K562 (cell line): ENCODE measurements around the gene ZNRF3. TPM values are rescaled to one million over a fixed set of nuclear protein-coding genes. Genes with fewer than 3 reads are reported as not detected.

Experiments used
- ATAC-seq: fragments of 200-7000 bp; cut with Tn5 transposase; 3 replicates; pipeline ENCODE4 v1.9.1; 2020; ENCODE audit warnings: moderate library complexity
- BruUV-seq: library from RNA; stranded (reverse); fragments of 400-500 nt; replicated peaks from 2 replicates; lab custom pipeline; 2021; lab: Mats Ljungman, UMichigan
- CTCF ChIA-PET: fragments of 300-600 bp; formaldehyde crosslinking; extraction: SDS; loops from one replicate; lab custom pipeline; 2021; ENCODE audit warnings: low intra/inter-chr PET ratio; lab: Yijun Ruan, JAX
- POLR2A ChIA-PET: fragments of 300-600, 350-650 bp; sonication (Branson Sonifier 250); formaldehyde crosslinking; extraction: SDS; loops from one replicate; lab custom pipeline; 2021; ENCODE audit warnings: antibody characterized with exemption, inconsistent platforms; lab: Yijun Ruan, JAX
- DNase-seq, 4 experiments: peaks; one replicate each; pipeline versions ENCODE4 v3.0.0 to v3.0.0-alpha.2; 2011 to 2018; ENCODE audit warnings: low spot score in 3 of 4, mixed read lengths in 3 of 4; ENCODE audit errors: extremely low read depth in 1 of 4
- FAIRE-seq: peaks from 2 replicates; lab custom pipeline; 2011; peaks lifted over from hg19 to GRCh38; lab: Jason Lieb, UNC
- H2AFZ ChIP-seq: 2 replicates; pipeline ENCODE4 v1.6.0; 2011; ENCODE audit warnings: low read depth, low read length, control low read depth, inconsistent platforms
- H3K27ac ChIP-seq: fragments of 200-600 bp; 3 replicates; pipeline ENCODE4 v1.8.0; 2011; ENCODE audit warnings: low read depth, mild to moderate bottlenecking, control low read depth, inconsistent platforms, low read length, moderate library complexity, mixed read lengths; ENCODE audit errors: extremely low read depth
- H3K27me3 ChIP-seq, 2 experiments: fragments of 300-600 bp in 1 of 2; 2 replicates in 1 of 2; 3 replicates in 1 of 2; pipeline versions ENCODE4 v1.6.0 to v1.8.0; 2011; ENCODE audit warnings: inconsistent platforms in 2 of 2, low read length in 2 of 2, mild to moderate bottlenecking in 1 of 2, mixed read lengths in 1 of 2, moderate library complexity in 1 of 2; ENCODE audit not compliant: control insufficient read depth in 2 of 2, insufficient read depth in 2 of 2
- H3K36me3 ChIP-seq: fragments of 300-600 bp; 3 replicates; pipeline ENCODE4 v1.8.0; 2011; ENCODE audit warnings: mild to moderate bottlenecking, low read length, inconsistent platforms; ENCODE audit not compliant: control insufficient read depth, insufficient read depth
- H3K4me1 ChIP-seq, 2 experiments: fragments of 200-600 bp in 1 of 2; replicated peaks in 1 of 2; 2 replicates in 1 of 2; 3 replicates in 1 of 2; pipeline versions ENCODE4 v1.5.1 to v1.8.0; 2011; ENCODE audit warnings: inconsistent platforms in 2 of 2, low read length in 2 of 2, mild to moderate bottlenecking in 1 of 2, mixed read lengths in 1 of 2, moderate library complexity in 1 of 2; ENCODE audit not compliant: control insufficient read depth in 2 of 2, insufficient read depth in 2 of 2
- H3K4me2 ChIP-seq: 2 replicates; pipeline ENCODE4 v1.6.1; 2011; ENCODE audit warnings: low read length, control low read depth, inconsistent platforms, mixed read lengths; ENCODE audit not compliant: insufficient read depth
- H3K4me3 ChIP-seq: fragments of 200-600 bp; sonication (generic), shearing (Covaris generic); 2 replicates; pipeline ENCODE4 v1.5.1; 2016; ENCODE audit warnings: control low read depth, inconsistent platforms
- H3K79me2 ChIP-seq: fragments of 200-600 bp; 3 replicates; pipeline ENCODE4 v1.8.0; 2011; ENCODE audit warnings: low read length, inconsistent platforms; ENCODE audit not compliant: control insufficient read depth, insufficient read depth
- H3K9ac ChIP-seq, 2 experiments: 2 replicates each; pipeline versions ENCODE4 v1.6.0 to v1.6.1; 2011; ENCODE audit warnings: low read depth in 2 of 2, low read length in 2 of 2, control low read depth in 1 of 2, inconsistent platforms in 1 of 2, mild to moderate bottlenecking in 1 of 2, mixed read lengths in 1 of 2; ENCODE audit not compliant: insufficient read depth in 1 of 2
- H3K9me1 ChIP-seq: one replicate; pipeline ENCODE4 v1.6.0; 2011; ENCODE audit warnings: inconsistent platforms, mild to moderate bottlenecking, low read length, moderate library complexity; ENCODE audit not compliant: control insufficient read depth, insufficient read depth
- H3K9me3 ChIP-seq: replicated peaks from 2 replicates; pipeline ENCODE4 v1.5.1; 2011; ENCODE audit warnings: low read depth, low read length, inconsistent platforms; ENCODE audit not compliant: control insufficient read depth, insufficient read depth
- H4K20me1 ChIP-seq: replicated peaks from 2 replicates; pipeline ENCODE4 v1.6.1; 2011; ENCODE audit warnings: low read length, inconsistent platforms, mixed read lengths; ENCODE audit not compliant: control insufficient read depth, insufficient read depth
- ADNP ChIP-seq: fragments of 200-800 bp; sonication (Bioruptor generic); IDR thresholded peaks from 2 replicates; pipeline ENCODE4 v1.6.1; 2016; ENCODE audit warnings: missing genetic modification characterization, missing compliant biosample characterization
- ELF2 ChIP-seq: fragments of 250-450 bp; sonication (Bioruptor Pico); IDR thresholded peaks from 2 replicates; pipeline ENCODE4 v1.5.0; 2021; ENCODE audit warnings: mild to moderate bottlenecking
- HDAC6 ChIP-seq: IDR thresholded peaks from 2 replicates; pipeline ENCODE4 v1.6.1; 2012; ENCODE audit warnings: low read depth, mild to moderate bottlenecking, control low read depth, inconsistent platforms, low read length, moderate library complexity
- MAX ChIP-seq: sonication (generic); formaldehyde crosslinking; IDR thresholded peaks from 2 replicates; pipeline ENCODE4 v1.9.0; 2022; ENCODE audit warnings: mild to moderate bottlenecking, missing genetic modification reagents
- MLX ChIP-seq, 2 experiments: fragments of 450-650 bp in 1 of 2; sonication (generic) in 1 of 2; formaldehyde crosslinking; conservative IDR thresholded peaks; 2 replicates each; pipeline versions ENCODE4 v1.4.0 to v1.8.1; 2020 to 2022; ENCODE audit warnings: mild to moderate bottlenecking in 1 of 2, missing genetic modification reagents in 1 of 2
- MTA3 ChIP-seq: fragments of 450-650 bp; formaldehyde crosslinking; IDR thresholded peaks from 2 replicates; pipeline ENCODE4 v1.6.1; 2017; ENCODE audit warnings: mild to moderate bottlenecking, borderline replicate concordance
- RNF2 ChIP-seq: sonication (generic); IDR thresholded peaks from 2 replicates; pipeline ENCODE4 v1.6.1; 2016
- ZNF444 ChIP-seq: fragments of 250-450 bp; sonication (Bioruptor Pico); IDR thresholded peaks from 2 replicates; pipeline ENCODE4 v1.4.0; 2020; ENCODE audit warnings: mild to moderate bottlenecking, moderate library complexity
- WGBS: fragments of 100-300 bp; shearing (Covaris generic); methylation state at CpG from one replicate; pipeline ENCODE4 v1.1.6; 2016; ENCODE audit warnings: low coverage, mixed read lengths; ENCODE audit not compliant: insufficient coverage; ENCODE audit errors: missing lambda C conversion rate; 5-methylcytosine and 5-hydroxymethylcytosine counted together
- in situ Hi-C: fragments of 300-500 bp; cut with MboI; formaldehyde crosslinking; loops from 4 replicates; pipeline ENCODE4 v1.15.0; 2018; ENCODE audit warnings: inconsistent platforms, mixed read lengths
- intact Hi-C: fragments of 100-400 bp; cut with micrococcal nuclease; formaldehyde crosslinking; loops from 2 replicates; pipeline ENCODE4 v1.14.2; 2022
- polyA plus RNA-seq, 8 experiments: library from polyadenylated mRNA; depleted of rRNA in 4 of 8; stranded (reverse) in 5 of 8; unstranded in 3 of 8; fragments of >200 nt; fragmentation: Nextera tagmentation in 2 of 8; fragmentation: Illumina TruSeq in 1 of 8; extraction: Ambion mirVana in 2 of 8; extraction: Trizol in 1 of 8; gene quantifications; 2 replicates each; pipeline versions ENCODE4 v1.2.1 to v1.2.3, GENCODE V29; 2011 to 2014; ENCODE audit warnings: inconsistent platforms in 1 of 8, missing spikeins in 1 of 8
- total RNA-seq, 7 experiments: library from RNA; depleted of rRNA in 6 of 7; stranded (reverse); fragments of >200 nt in 6 of 7; fragmentation: Illumina TruSeq in 2 of 7; extraction: Trizol in 2 of 7; gene quantifications; 2 replicates each; pipeline versions ENCODE4 v1.2.1 to v1.2.3, GENCODE V29; 2011 to 2021; ENCODE audit warnings: low replicate concordance in 1 of 7

The ZNRF3 gene
- total and polyA plus RNA-seq, 9 of the 15 experiments (the other 6 are each of a cell fraction or from before 2014, with no cell fraction given) = 0.41 to 5.9 (median 1.7) TPM

- Histone ChIP-seq H3K9ac (no peak overlapping the region), H3K36me3 (peaks cover 22% of the 10 kb centered on the region; the same call in 2 of the 3 replicates), H3K27me3 (no peaks in the 10 kb centered on the region), H3K9me1 (no peaks in the 10 kb centered on the region), H3K4me2 (no peak overlapping the region), H3K27ac (no peak overlapping the region), H3K4me1 (peaks cover 0 to 3% of the 10 kb centered on the region in 2 experiments; a peak in 1 of 5 replicates), H3K79me2 (no peaks in the 10 kb centered on the region), H4K20me1 (no peaks in the 10 kb centered on the region), H2AFZ (no peak overlapping the region), H3K4me3 (no peak overlapping the region), H3K9me3 (no peaks in the 10 kb centered on the region)
- ChIA-PET CTCF (no interaction called here), POLR2A (interaction anchor here (1.0 kb wide), 1 partner anchor 43 kb away, joined by 3 read pairs; no protein-coding TSS in a partner anchor)
- WGBS = 67% methylated on average over 6 of the region's 6 CpGs
- no peak for TF ChIP-seq MLX (CRISPR knock-in tag; conservative IDR thresholded peaks at IDR 0.05)
- TF ChIP-seq MTA3 = no peak
- TF ChIP-seq MAX = no peak
- no peak for TF ChIP-seq ELF2 (CRISPR knock-in tag)
- TF ChIP-seq RNF2 = no peak
- TF ChIP-seq ZNF444 = no peak
- no peak for TF ChIP-seq HDAC6
- TF ChIP-seq ADNP (tag) = no peak
- intact Hi-C loops (no loop called here), in situ Hi-C loops (no loop called here)
- no peak for DNase-seq
- FAIRE-seq = no peak
- ATAC-seq = no peak
- BruUV-seq = no TSS peak
Observed at GRCh38 chr22:28984482-28985158, 101.2 kb downstream of the ZNRF3 start.
